Aortic smooth muscle cell (primary cell): ENCODE results near the gene S100A10. TPM values are rescaled to one million over a fixed set of nuclear protein-coding genes. Genes with fewer than 3 reads are reported as not detected.

ENCODE experiments used
- total RNA-seq: library from RNA; depleted of rRNA; stranded (reverse); fragments of >200 nt; gene quantifications from 2 replicates; pipeline ENCODE4 v1.2.3, GENCODE V29; 2014

Gene S100A10, protein sequence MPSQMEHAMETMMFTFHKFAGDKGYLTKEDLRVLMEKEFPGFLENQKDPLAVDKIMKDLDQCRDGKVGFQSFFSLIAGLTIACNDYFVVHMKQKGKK
- 117 and 153 TPM in 2 replicates for total RNA-seq

GRCh38 chr1:151993734-151994496 is at the start of gene S100A10:
Gene S100A10 (minus strand): TSS chr1:151993859. CDS start chr1:151986230, 7,629 bp downstream.

DNA sequence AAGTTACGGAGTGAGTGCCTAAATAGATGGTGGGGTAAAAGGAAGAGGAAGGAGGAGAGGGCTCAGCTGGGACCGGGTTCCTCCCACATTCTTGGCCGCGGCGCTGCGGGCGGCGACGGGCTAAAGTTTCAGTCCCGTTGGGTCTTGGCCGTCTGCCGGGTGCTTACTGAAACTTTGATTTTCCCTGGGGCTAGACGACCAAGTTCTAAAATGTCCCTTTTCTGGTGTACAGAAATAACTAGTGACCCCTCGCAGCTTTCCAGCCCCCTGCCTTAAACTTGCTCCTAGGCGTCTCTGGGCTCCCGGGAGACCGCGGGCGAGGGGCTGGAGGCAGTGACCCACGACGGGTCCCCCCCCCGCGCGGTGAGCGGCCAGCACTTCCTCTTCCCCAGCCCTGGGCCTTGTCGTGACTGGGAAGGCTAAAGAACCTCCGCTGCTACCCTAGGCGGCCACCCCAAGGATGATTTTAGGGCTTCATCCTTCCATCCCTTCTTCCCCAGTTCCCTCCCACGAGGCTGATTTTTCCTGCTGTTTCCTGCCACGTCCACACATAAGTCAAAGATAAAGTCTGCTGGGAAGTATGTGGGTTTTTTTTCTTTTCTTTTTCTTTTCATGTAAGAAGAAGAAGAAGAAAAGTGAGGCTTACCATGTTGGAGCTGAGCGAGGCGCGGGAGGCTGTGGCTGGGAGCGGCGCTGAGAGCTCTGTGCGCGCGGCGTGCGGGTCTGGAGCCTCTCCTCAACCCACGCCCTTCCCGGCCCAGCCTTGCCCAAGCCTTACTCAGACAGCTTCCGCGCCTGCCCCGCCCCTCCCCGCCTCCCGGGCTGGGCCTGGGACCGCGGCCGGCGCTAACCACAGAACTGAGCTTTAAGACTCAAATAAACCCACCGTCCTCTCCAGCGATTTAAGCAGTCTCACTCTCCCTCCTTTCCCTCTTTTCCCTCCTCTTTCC is 42.9 kb upstream of the S100A10 start, which contains the start of gene S100A11:
Gene S100A11, minus strand, starts transcription at position 738 of the 950 bp plus-strand sequence. Its CDS starts 89 bp downstream, at position 649.

Other genes with a start within 250 kb of the S100A10 start
- 66.6 and 73.0 TPM in 2 replicates for gene MRPL9, start 230.4 kb downstream of the S100A10 start, total RNA-seq
- 2.3 and 2.4 TPM in 2 replicates for gene TDRKH, start 203.4 kb downstream of the S100A10 start, total RNA-seq
- not detected in 2 replicates for gene LINGO4, start 188.4 kb downstream of the S100A10 start, total RNA-seq
- not detected in 2 replicates for gene RORC, start 162.1 kb downstream of the S100A10 start, total RNA-seq
- not detected in 2 replicates for gene C2CD4D, start 154.0 kb downstream of the S100A10 start, total RNA-seq
- gene THEM5, start 140.1 kb downstream of the S100A10 start, total RNA-seq = not detected in 2 replicates
- 8.5 and 10.7 TPM in 2 replicates for gene THEM4, start 84.3 kb downstream of the S100A10 start, total RNA-seq
- gene S100A11, start 43.1 kb upstream of the S100A10 start, total RNA-seq = 75.0 and 86.0 TPM in 2 replicates
- not detected in 2 replicates for gene TCHHL1, start 95.2 kb upstream of the S100A10 start, total RNA-seq
- under 0.01 TPM in 1 of 2 replicates, not detected in the other for gene TCHH, start 121.6 kb upstream of the S100A10 start, total RNA-seq
- gene RPTN, start 165.4 kb upstream of the S100A10 start, total RNA-seq = not detected in 2 replicates
- not detected in 2 replicates for gene HRNR, start 230.3 kb upstream of the S100A10 start, total RNA-seq